Sigmoid colon (tissue), 4 donors: ENCODE data around the gene PDE9A.

ENCODE experiments used
- CTCF ChIP-seq, 4 experiments: fragments of 450-650 bp in 3 of 4; fragments of 200-600 bp in 1 of 4; IDR thresholded peaks; one replicate each; pipeline ENCODE4 v1.5.1; 2016 to 2019; ENCODE audit warnings: antibody characterized with exemption in 4 of 4, mild to moderate bottlenecking in 3 of 4, moderate library complexity in 2 of 4
- EP300 ChIP-seq, 4 donors: sonication (generic); formaldehyde crosslinking; IDR thresholded peaks; one replicate each; pipeline ENCODE4 v1.6.1; 2017; ENCODE audit warnings: antibody characterized with exemption in 4 of 4
- POLR2A ChIP-seq, 2 donors: fragments of 450-650 bp; IDR thresholded peaks; one replicate each; pipeline ENCODE4 v1.6.1; 2016; ENCODE audit warnings: antibody characterized with exemption in 2 of 2, mild to moderate bottlenecking in 2 of 2, moderate library complexity in 2 of 2
- POLR2AphosphoS5 ChIP-seq, 4 donors: sonication (generic); formaldehyde crosslinking; IDR thresholded peaks; one replicate each; pipeline ENCODE4 v1.6.1; 2017; ENCODE audit warnings: antibody characterized with exemption in 4 of 4

GRCh38 chr21:42798106-42798505 is 144.7 kb downstream of the PDE9A start:
- TF ChIP-seq POLR2A (IDR thresholded peaks at IDR 0.05): no peak
- no peak for TF ChIP-seq CTCF (IDR thresholded peaks at IDR 0.05)
- TF ChIP-seq POLR2AphosphoS5 (IDR thresholded peaks at IDR 0.05): no peak
- no peak for TF ChIP-seq EP300 (IDR thresholded peaks at IDR 0.05)
